GM23248 (cell line): Measurements from ENCODE around the gene KCNN4.

Experiments used
- EZH2 ChIP-seq: fragments of 200-600 bp; sonication (generic); IDR thresholded peaks from 2 replicates; pipeline ENCODE4 v1.6.1; 2018; ENCODE audit warnings: antibody characterized with exemption, mild to moderate bottlenecking; ENCODE audit not compliant: insufficient read depth, poor library complexity, severe bottlenecking
- EZH2phosphoT487 ChIP-seq: fragments of 200-600 bp; sonication (generic); IDR thresholded peaks from 2 replicates; pipeline ENCODE4 v1.6.1; 2018; ENCODE audit warnings: antibody characterized with exemption, moderate library complexity, mild to moderate bottlenecking, low read depth; ENCODE audit not compliant: insufficient read depth

- TF ChIP-seq EZH2 (no peak), EZH2phosphoT487 (no peak)
These were observed 32.1 kb downstream of the KCNN4 start for GRCh38 chr19:43748685-43749084.
